ENCODE results near the gene RSPO1.

DNA sequence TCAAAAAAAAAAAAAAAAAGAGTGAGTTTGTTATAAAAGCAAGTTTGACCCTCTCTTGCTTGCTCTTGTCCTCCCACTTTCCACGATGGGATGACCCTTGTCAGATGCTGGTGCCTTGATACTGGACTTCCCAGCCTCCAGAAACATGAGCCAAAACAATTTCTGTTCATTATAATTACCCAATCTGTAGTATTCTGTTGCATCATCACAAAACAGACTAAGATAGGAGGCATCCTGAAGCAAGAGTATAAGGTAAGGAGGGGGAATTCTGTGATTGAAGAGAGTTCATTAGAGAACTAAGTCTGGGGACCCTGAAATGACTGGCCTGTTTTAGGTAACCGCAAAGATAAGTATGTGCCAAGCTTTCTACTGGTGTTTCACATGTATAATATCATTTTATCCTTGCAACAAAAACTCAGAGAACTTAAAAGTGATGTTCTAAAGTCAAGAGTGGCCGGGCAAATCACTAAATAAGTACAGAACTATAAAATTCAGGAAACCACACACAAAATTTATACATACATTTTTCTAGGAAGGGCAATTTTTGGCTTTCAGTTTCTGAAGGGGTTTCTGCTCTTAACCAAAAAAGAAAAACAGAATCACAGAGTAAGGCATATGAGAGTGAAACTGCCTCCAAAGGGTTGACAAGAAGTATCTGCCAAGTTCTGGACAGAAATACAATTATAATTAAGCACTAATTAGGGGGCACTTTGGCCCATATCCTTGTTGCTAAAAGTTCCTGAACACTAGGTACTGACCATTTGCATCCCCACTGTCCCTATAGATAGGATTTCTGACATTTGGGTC is 64.0 kb downstream of the RSPO1 start:
- no peak for TF ChIP-seq EZH2 (IDR thresholded peaks at IDR 0.05; ENCODE audit: borderline replicate concordance, insufficient read depth, low read depth, low read length, poor library complexity, severe bottlenecking)
- TF ChIP-seq, protein P1, sequence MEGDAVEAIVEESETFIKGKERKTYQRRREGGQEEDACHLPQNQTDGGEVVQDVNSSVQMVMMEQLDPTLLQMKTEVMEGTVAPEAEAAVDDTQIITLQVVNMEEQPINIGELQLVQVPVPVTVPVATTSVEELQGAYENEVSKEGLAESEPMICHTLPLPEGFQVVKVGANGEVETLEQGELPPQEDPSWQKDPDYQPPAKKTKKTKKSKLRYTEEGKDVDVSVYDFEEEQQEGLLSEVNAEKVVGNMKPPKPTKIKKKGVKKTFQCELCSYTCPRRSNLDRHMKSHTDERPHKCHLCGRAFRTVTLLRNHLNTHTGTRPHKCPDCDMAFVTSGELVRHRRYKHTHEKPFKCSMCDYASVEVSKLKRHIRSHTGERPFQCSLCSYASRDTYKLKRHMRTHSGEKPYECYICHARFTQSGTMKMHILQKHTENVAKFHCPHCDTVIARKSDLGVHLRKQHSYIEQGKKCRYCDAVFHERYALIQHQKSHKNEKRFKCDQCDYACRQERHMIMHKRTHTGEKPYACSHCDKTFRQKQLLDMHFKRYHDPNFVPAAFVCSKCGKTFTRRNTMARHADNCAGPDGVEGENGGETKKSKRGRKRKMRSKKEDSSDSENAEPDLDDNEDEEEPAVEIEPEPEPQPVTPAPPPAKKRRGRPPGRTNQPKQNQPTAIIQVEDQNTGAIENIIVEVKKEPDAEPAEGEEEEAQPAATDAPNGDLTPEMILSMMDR (IDR thresholded peaks at IDR 0.05) = no peak

Data from B cell (primary cell).